ENCODE measurements around the gene KCNN1. TPM values are rescaled to one million over a fixed set of nuclear protein-coding genes. Genes with fewer than 3 reads are reported as not detected.

KCNN1 gene
- total and polyA plus RNA-seq, 2 of the 4 experiments (the other 2 are of a cell fraction) = 0.09 TPM; not detected in 1

DNA sequence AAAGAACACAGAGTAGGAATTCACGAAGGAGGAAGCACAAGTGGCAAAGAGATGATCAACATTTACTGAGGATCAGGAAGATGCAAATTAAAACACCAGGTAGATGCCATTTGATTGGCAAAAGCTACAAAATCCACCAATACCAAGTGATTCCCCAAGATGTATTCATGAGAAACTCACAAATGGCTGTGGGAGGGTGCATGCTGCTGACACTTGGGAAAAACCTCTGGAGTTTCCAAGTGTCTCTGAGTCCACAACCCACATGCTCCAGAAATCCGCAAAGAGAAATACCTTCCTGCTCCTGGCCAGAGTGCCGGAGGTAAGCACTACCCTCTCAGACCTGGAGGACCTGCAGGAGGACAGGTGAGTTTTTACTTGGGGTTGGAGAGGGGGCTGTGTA, 76.8 kb downstream of the KCNN1 start:
- Histone ChIP-seq H2AK5ac (ENCODE audit: low read depth, low read length) (no peak overlapping the region), H3K23ac (ENCODE audit: low read depth, low read length) (no peak overlapping the region), H4K5ac (ENCODE audit: low read depth, low read length) (no peak overlapping the region), H3K9me3 (ENCODE audit: control insufficient read depth, insufficient read depth, low read length) (peaks cover 10% of the 10 kb centered on the region), H3K4me1 (ENCODE audit: control insufficient read depth, insufficient read depth, low read length) (peaks cover 5% of the 10 kb centered on the region), H4K91ac (ENCODE audit: insufficient read depth, low read depth, low read length) (no peak overlapping the region), H3K14ac (replicated peaks; ENCODE audit: low read depth, low read length) (no peak overlapping the region), H3K18ac (ENCODE audit: low read depth, low read length) (no peak overlapping the region), H3K36me3 (ENCODE audit: control insufficient read depth, insufficient read depth, low read length) (no peaks in the 10 kb centered on the region), H3K4me3 (ENCODE audit: insufficient read depth, low read depth, low read length) (no peak overlapping the region), H4K8ac (ENCODE audit: low read depth in 2 of 2, low read length in 2 of 2) (no peak overlapping the region), H3K79me1 (ENCODE audit: low read depth in 1 of 2, low read length in 2 of 2) (no peaks in the 10 kb centered on the region), H3K9me1 (ENCODE audit: insufficient read depth, low read length) (peaks cover 9% of the 10 kb centered on the region), H3K27me3 (ENCODE audit: control insufficient read depth, insufficient read depth, low read length) (peaks cover 5% of the 10 kb centered on the region; the same call in 1 of the 2 replicates), H3K4ac (ENCODE audit: low read depth, low read length) (no peak overlapping the region), H3K27ac (ENCODE audit: insufficient read depth, low read length) (no peak overlapping the region), H2AFZ (replicated peaks; ENCODE audit: low read length, poor library complexity) (no peak overlapping the region), H2BK20ac (ENCODE audit: low read depth, low read length) (no peak overlapping the region), H2AK9ac (replicated peaks; ENCODE audit: low read depth, low read length, poor library complexity) (no peak overlapping the region), H4K20me1 (ENCODE audit: insufficient read depth, low read length) (no peaks in the 10 kb centered on the region), H2BK5ac (ENCODE audit: low read depth, low read length, poor library complexity, severe bottlenecking) (no peak overlapping the region), H3K9ac (ENCODE audit: low read depth, low read length) (no peak overlapping the region), H3K56ac (ENCODE audit: extremely low read depth, insufficient read depth, low read length) (no peak overlapping the region), H3K4me2 (ENCODE audit: low read depth, low read length) (no peak overlapping the region), H2BK15ac (ENCODE audit: low read depth, low read length) (no peak overlapping the region), H2BK120ac (ENCODE audit: low read depth, low read length) (no peak overlapping the region)
- POLR2A ChIA-PET (ENCODE audit: unreplicated experiment) = no interaction called here
- DNase-seq (no peak), ATAC-seq (ENCODE audit: low read depth) (no peak)
- dilution Hi-C loops (cut with HindIII; ENCODE audit: low sequenced_read_pairs, unreplicated experiment) = no loop called here
- in situ Hi-C loops (cut with MboI; ENCODE audit: low sequenced_read_pairs) = no loop called here
- BruUV-seq (replicated peaks) = no TSS peak
- intact Hi-C loops (cut with micrococcal nuclease) = no loop called here
- no CpG with 5 or more reads among the region's 3 CpGs for WGBS, 2 experiments (ENCODE audit: extremely low coverage in 2 of 2, insufficient read length in 1 of 2)
- CTCF ChIA-PET = no interaction called here
- TF ChIP-seq POLR2A (IDR thresholded peaks at IDR 0.05; ENCODE audit: low read depth, low read length) (no peak), RCOR1 (IDR thresholded peaks at IDR 0.05; ENCODE audit: insufficient replicate concordance, low read length) (no peak), SMC3 (IDR thresholded peaks at IDR 0.05; ENCODE audit: low read depth, low read length) (no peak), RFX5 (IDR thresholded peaks at IDR 0.05; ENCODE audit: low read depth, low read length) (no peak), USF2 (IDR thresholded peaks at IDR 0.05; ENCODE audit: low read depth, low read length) (no peak), FOS (IDR thresholded peaks at IDR 0.05; ENCODE audit: low read depth, low read length) (no peak)
- TF ChIP-seq, protein P1, sequence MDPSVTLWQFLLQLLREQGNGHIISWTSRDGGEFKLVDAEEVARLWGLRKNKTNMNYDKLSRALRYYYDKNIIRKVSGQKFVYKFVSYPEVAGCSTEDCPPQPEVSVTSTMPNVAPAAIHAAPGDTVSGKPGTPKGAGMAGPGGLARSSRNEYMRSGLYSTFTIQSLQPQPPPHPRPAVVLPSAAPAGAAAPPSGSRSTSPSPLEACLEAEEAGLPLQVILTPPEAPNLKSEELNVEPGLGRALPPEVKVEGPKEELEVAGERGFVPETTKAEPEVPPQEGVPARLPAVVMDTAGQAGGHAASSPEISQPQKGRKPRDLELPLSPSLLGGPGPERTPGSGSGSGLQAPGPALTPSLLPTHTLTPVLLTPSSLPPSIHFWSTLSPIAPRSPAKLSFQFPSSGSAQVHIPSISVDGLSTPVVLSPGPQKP (IDR thresholded peaks at IDR 0.05; ENCODE audit: borderline replicate concordance, low read depth, low read length) = no peak

All from IMR-90 (cell line).